C4-2B (cell line): ENCODE measurements around the gene PRDM1.

Source experiments
- CTCF ChIP-seq: fragments of 450-650 bp; conservative IDR thresholded peaks from 2 replicates; pipeline ENCODE4 v1.5.1; 2017; ENCODE audit warnings: mild to moderate bottlenecking
- ZFX ChIP-seq: fragments of 450-650 bp; IDR thresholded peaks from 2 replicates; pipeline ENCODE4 v1.6.1; 2017

- TF ChIP-seq CTCF = no peak
- TF ChIP-seq ZFX = no peak
These were observed 49.9 kb downstream of the PRDM1 start for GRCh38 chr6:106135911-106136571.
